Subcutaneous abdominal adipose tissue (tissue), 5 donors: Measurements from ENCODE around the gene NCBP2L.
A peak's percentile ranks its signal among the peaks of the same experiment; 100 is the strongest.

ENCODE experiments used
- H3K27ac ChIP-seq: one replicate; pipeline ENCODE4 v1.7.0; 2013; ENCODE audit warnings: low read depth, mild to moderate bottlenecking, inconsistent platforms, low read length, moderate library complexity
- H3K27me3 ChIP-seq, 5 donors: one replicate each; pipeline ENCODE4 v1.7.0; 2013; ENCODE audit warnings: low read length in 5 of 5, inconsistent platforms in 1 of 5; ENCODE audit not compliant: control insufficient read depth in 5 of 5, insufficient read depth in 4 of 5
- H3K36me3 ChIP-seq, 5 donors: one replicate each; pipeline ENCODE4 v1.7.0; 2013; ENCODE audit warnings: low read length in 5 of 5; ENCODE audit not compliant: control insufficient read depth in 5 of 5, insufficient read depth in 5 of 5
- H3K4me1 ChIP-seq, 5 donors: one replicate each; pipeline ENCODE4 v1.7.0; 2013; ENCODE audit warnings: low read length in 5 of 5, mild to moderate bottlenecking in 3 of 5, moderate library complexity in 1 of 5; ENCODE audit not compliant: control insufficient read depth in 5 of 5, insufficient read depth in 5 of 5
- H3K4me3 ChIP-seq, 5 donors: one replicate each; pipeline ENCODE4 v1.7.0; 2013; ENCODE audit warnings: low read length in 5 of 5, low read depth in 1 of 5
- H3K9ac ChIP-seq, 5 donors: one replicate each; pipeline ENCODE4 v1.7.0; 2013; ENCODE audit warnings: low read length in 5 of 5, mild to moderate bottlenecking in 4 of 5, moderate library complexity in 3 of 5
- H3K9me3 ChIP-seq, 5 donors: one replicate each; pipeline ENCODE4 v1.7.0; 2013; ENCODE audit warnings: low read length in 5 of 5; ENCODE audit not compliant: control insufficient read depth in 5 of 5
- donor health status: healthy.
- donor health status: healthy.
- donor health status: healthy.
- donor health status: healthy.
- donor health status: healthy.

The NCBP2L gene

DNA sequence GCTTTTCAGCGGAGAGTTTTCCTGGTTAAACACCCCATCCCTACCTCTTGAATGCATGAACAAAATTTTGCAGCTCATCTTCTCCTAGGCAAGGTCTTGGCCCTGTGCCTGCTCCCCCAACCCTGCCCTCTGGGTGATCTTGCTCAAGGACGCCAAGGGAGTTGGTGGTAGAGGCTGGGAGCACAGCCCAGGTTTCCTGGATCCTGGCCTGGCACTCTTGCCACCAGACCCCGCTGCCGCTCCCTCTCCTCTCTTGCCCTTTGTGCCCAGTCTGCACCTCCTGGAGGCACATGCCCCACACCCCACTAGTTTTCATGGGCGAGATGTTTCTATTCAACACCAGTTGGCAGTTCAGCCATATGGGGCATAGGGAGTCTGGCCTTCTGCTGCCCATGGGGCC lies 39.3 kb upstream of the NCBP2L start:
- Histone ChIP-seq H3K4me1 (peaks cover 10 to 85% (median 70%) of the 10 kb centered on the region in 5 donors), H3K9ac (no peak overlapping the region), H3K27me3 (peaks cover 0 to 28% (median 5%) of the 10 kb centered on the region in 5 donors), H3K27ac (peak overlapping the region; percentile 34), H3K36me3 (no peaks in the 10 kb centered on the region), H3K4me3 (no peak overlapping the region), H3K9me3 (peaks cover 0 to 3% (median 0%) of the 10 kb centered on the region in 5 donors)

DNA sequence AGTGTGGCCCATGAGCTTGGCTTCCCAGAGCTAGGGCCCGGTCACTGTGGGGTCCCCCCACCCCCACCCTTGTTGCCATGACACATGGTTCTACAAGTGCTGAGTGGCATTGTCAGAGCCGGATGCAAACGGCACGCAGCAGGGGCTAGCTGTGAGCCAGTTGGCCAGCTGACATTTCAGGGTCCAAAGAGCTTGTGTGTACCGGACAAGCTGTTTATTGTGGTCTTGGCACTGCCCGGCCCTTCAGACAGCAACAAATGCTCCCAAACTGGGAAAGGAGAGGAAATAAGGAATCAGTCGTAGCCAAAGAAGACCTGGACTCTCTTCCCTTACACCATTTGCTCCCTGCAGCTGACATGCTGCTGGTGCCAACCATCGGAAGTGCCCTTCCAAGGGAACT lies 38.8 kb upstream of the NCBP2L start:
- no peak overlapping the region for H3K9ac ChIP-seq
- peaks cover 10 to 85% (median 73%) of the 10 kb centered on the region in 5 donors for H3K4me1 ChIP-seq
- H3K36me3 ChIP-seq, result no peaks in the 10 kb centered on the region
- H3K9me3 ChIP-seq, result peaks cover 0 to 3% (median 0%) of the 10 kb centered on the region in 5 donors
- H3K27ac ChIP-seq, result peak overlapping the region; percentile 34
- peaks cover 0 to 29% (median 5%) of the 10 kb centered on the region in 5 donors for H3K27me3 ChIP-seq
- H3K4me3 ChIP-seq, result peak overlapping the region in 2 of 5 donors; percentile 2 to 11

DNA sequence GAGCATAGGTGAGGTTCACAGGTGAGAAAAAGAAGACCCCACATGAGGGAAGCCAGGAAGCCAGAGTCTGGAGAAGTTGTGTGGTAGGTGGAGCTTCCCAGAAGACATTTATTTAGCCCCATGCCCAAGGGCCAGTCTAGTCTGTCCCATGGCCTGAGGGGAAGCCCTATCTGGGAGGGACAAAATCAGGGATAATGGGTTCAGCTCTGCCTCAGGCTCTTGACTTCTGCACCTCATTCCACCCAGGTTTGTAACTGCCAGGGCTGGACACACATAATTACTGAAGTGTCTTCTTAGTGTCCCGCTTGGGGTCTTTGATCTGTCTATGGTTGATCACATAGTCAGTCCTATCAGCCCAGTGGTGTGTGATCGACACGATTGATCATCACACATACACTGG lies 38.0 kb upstream of the NCBP2L start:
- Histone ChIP-seq H3K4me1 (peaks cover 10 to 79% (median 73%) of the 10 kb centered on the region in 5 donors), H3K27ac (peak overlapping the region; percentile 34), H3K9ac (no peak overlapping the region)

DNA sequence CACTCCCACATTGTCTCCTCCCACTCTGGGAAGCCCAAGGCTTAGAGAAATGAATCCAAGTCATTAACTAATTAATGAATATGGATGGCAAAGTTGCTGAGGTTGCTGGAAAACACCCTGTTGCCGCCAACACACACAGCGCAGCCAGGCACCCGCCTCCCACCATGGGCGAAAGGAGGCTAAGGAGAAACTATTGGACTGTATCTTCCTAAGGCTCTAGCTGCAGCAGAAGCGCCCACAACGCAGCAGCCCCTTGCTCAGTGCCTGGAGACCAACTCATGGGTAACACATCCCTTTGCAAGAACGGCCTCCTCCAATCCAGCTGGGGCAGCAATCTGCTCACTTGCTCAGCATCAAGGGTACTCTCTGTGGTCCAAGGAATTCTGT lies 36.1 kb upstream of the NCBP2L start:
- H3K27ac ChIP-seq, result no peak overlapping the region
- peaks cover 0 to 3% (median 0%) of the 10 kb centered on the region in 5 donors for H3K9me3 ChIP-seq
- peaks cover 0 to 28% (median 5%) of the 10 kb centered on the region in 5 donors for H3K27me3 ChIP-seq
- peak overlapping the region in 3 of 5 donors; percentile 6 to 51 (median 50) for H3K4me3 ChIP-seq
- H3K4me1 ChIP-seq, result peaks cover 10 to 68% (median 64%) of the 10 kb centered on the region in 5 donors
- H3K9ac ChIP-seq, result no peak overlapping the region
- H3K36me3 ChIP-seq, result no peaks in the 10 kb centered on the region

More for the DNA sequence above, 38.0 kb upstream of the NCBP2L start:
- H3K9me3 ChIP-seq, result peaks cover 0 to 3% (median 0%) of the 10 kb centered on the region in 5 donors
- H3K36me3 ChIP-seq, result no peaks in the 10 kb centered on the region
- H3K4me3 ChIP-seq, result no peak overlapping the region
- H3K27me3 ChIP-seq, result peaks cover 0 to 31% (median 5%) of the 10 kb centered on the region in 5 donors

DNA sequence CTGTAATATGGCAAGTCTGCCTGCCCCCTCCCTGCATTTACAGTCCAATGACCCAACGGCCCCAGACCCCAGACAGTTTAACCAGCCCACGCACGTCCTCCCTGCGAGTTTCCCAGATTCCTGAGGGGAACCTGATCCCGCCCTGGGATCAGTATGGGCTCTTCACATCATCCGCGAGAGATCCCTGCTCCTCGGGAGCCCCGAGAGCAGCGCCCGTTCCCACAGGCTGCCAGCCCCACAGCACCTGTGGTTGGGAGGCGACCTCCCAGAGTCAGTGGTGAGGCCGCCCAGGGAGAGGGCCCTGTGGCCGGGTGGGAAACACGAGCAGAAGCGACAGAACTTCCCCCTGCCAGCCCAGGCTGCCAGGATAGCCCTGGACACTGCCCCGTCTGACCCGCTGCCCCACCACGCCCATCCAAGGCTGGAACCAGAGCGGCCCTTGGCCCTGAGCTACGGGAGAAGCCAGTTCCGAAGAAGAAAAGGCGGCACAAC lies 34.8 kb upstream of the NCBP2L start:
- peaks cover 0 to 28% (median 5%) of the 10 kb centered on the region in 5 donors for H3K27me3 ChIP-seq
- H3K9me3 ChIP-seq, result peaks cover 0 to 3% (median 0%) of the 10 kb centered on the region in 5 donors
- H3K4me3 ChIP-seq, result peak overlapping the region in 3 of 5 donors; percentile 0 to 51 (median 50)
- peak overlapping the region; percentile 79 for H3K27ac ChIP-seq
- peak overlapping the region in 2 of 5 donors; percentile 8 to 31 for H3K9ac ChIP-seq
- H3K4me1 ChIP-seq, result peaks cover 10 to 65% (median 63%) of the 10 kb centered on the region in 5 donors
- H3K36me3 ChIP-seq, result no peaks in the 10 kb centered on the region

DNA sequence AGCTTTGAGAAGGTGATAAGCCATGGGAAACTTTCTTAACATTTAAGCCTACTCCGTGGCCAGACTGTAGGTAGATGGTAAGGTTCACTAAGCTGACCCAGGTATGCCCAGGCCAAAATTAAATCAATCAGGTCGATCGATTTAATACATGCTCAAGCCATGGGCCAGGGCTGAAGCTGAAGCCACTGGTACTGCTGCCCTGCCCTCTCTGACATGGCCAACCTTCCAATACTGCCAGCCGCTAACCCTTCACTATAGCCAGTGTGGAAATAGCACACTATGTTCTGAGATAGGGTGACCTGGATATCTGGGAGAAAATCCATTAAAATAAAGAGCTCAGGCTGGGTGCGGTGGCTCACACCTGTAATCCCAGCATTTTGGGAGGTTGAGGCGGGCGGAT lies 33.5 kb upstream of the NCBP2L start:
- Histone ChIP-seq H3K27me3 (peaks cover 0 to 20% (median 7%) of the 10 kb centered on the region in 5 donors), H3K9ac (no peak overlapping the region), H3K4me1 (peaks cover 8 to 62% (median 55%) of the 10 kb centered on the region in 5 donors), H3K36me3 (no peaks in the 10 kb centered on the region), H3K9me3 (peaks cover 0 to 3% (median 0%) of the 10 kb centered on the region in 5 donors), H3K4me3 (no peak overlapping the region), H3K27ac (no peak overlapping the region)

DNA sequence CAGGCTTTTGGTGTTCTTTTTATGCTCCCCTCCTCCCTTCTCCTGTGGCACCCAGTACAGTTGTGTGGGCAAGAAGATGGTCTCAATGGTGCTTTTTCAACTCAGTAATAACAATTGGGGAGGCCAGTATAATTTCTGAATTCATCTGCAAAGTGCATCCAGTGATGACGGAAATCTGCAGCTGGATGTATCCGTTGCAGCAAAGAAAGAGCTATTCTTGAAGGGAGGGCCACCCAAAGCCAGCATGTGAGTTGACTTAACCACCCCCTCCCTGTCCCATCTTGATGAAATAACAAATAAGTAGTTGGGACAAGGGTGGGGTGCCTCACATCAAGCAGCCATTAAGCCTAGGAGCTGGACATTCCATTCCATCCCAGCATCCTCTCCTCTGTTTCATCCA lies 32.7 kb upstream of the NCBP2L start:
- Histone ChIP-seq H3K9ac (no peak overlapping the region), H3K4me3 (no peak overlapping the region), H3K36me3 (no peaks in the 10 kb centered on the region), H3K27ac (no peak overlapping the region), H3K4me1 (peaks cover 6 to 53% (median 47%) of the 10 kb centered on the region in 5 donors), H3K27me3 (peaks cover 0 to 12% (median 4%) of the 10 kb centered on the region in 5 donors), H3K9me3 (no peaks in the 10 kb centered on the region)

DNA sequence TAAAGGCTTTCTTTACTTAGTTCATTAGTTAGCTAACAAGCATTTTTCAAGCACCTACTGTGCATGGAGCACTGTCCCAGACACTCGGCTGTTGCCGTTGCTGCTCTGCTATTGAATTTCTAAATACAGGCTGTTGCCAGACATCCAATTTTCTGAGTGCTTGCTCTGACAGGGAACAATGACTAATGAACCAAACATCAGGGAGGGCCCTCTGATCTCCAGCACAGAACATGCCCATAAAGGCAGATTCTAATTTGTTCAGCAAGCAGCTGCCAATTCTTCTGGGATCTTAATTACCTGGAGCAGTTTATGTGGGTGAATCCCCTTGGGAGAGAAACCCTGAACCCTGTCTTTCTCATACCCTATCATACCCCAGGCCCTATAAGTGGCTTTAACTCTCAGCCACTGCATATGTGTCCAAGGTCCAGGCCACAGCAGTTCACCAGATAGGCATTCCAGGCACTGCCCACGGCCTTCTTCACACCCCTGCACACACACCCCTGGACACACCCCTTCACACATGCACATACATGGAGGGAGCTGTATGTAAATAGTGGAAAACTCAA lies 29.9 kb upstream of the NCBP2L start:
- no peak overlapping the region for H3K4me3 ChIP-seq
- H3K9me3 ChIP-seq, result no peaks in the 10 kb centered on the region
- H3K4me1 ChIP-seq, result peaks cover 0 to 52% (median 36%) of the 10 kb centered on the region in 5 donors
- peaks cover 0 to 16% (median 7%) of the 10 kb centered on the region in 5 donors for H3K27me3 ChIP-seq
- H3K9ac ChIP-seq, result no peak overlapping the region
- H3K27ac ChIP-seq, result no peak overlapping the region
- H3K36me3 ChIP-seq, result no peaks in the 10 kb centered on the region

DNA sequence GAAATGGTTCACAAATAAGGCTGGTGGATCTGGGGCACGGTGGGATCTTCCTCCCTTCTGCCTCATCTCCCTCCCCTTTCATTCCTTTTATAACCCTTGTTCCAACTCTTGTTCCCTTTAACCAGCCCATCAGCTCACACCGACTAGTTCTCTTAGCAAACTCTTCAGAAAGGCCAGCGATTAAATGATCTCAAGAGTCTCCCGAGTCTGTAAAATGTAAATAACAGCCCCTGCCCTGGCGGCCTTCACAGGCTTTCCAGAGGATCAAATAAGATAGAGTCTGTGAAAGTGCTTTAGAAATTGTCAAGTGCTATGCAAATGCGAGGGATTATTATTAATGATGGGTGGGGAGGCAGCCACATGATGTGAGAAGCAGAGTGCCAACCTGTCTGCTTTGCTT lies 29.0 kb upstream of the NCBP2L start:
- H3K27me3 ChIP-seq, result peaks cover 0 to 21% (median 5%) of the 10 kb centered on the region in 5 donors
- peaks cover 0 to 49% (median 33%) of the 10 kb centered on the region in 5 donors for H3K4me1 ChIP-seq
- H3K27ac ChIP-seq, result no peak overlapping the region
- no peak overlapping the region for H3K9ac ChIP-seq
- no peak overlapping the region for H3K4me3 ChIP-seq
- H3K36me3 ChIP-seq, result no peaks in the 10 kb centered on the region
- H3K9me3 ChIP-seq, result no peaks in the 10 kb centered on the region

DNA sequence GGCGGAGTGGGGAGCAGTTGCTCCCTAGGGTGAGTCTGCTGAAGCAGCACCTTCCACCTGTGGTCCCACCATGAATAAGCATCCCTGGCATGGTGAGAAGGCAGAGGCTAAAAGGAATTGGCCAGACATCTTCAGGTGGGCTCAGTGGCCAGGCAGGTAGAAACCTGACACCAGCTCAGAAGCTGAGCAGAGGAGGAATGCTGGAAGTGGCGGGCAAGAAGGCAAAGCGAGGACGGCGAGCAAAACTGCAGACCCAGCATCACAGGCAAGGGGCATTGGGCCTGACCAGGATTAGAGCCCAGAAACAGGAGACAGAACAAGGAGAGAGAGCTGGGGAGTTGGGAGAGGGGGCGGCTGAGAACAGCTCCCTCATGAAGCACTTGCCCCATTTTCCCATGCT lies 27.3 kb upstream of the NCBP2L start:
- Histone ChIP-seq H3K27me3 (peaks cover 0 to 21% (median 3%) of the 10 kb centered on the region in 5 donors), H3K27ac (no peak overlapping the region), H3K36me3 (no peaks in the 10 kb centered on the region), H3K9me3 (no peaks in the 10 kb centered on the region), H3K4me1 (peaks cover 0 to 53% (median 33%) of the 10 kb centered on the region in 5 donors), H3K9ac (no peak overlapping the region), H3K4me3 (no peak overlapping the region)
